SK-N-SH (cell line): ENCODE results near the gene RFXANK. TPM values are rescaled to one million over a fixed set of nuclear protein-coding genes. Genes with fewer than 3 reads are reported as not detected.

Source experiments
- CTCF ChIA-PET: fragments of 300-600, 350-600 bp; formaldehyde crosslinking; extraction: SDS; loops from one replicate; lab custom pipeline; 2021; lab: Yijun Ruan, JAX
- POLR2A ChIA-PET: fragments of 350-600 bp; sonication (Branson Sonifier 250); formaldehyde crosslinking; extraction: SDS; loops from one replicate; lab custom pipeline; 2020; ENCODE audit warnings: antibody characterized with exemption, inconsistent platforms; lab: Yijun Ruan, JAX
- DNase-seq: peaks from one replicate; pipeline ENCODE4 v3.0.0; 2012
- H2AFZ ChIP-seq: fragments of 200-600 bp; sonication (generic); 2 replicates; pipeline ENCODE4 v1.8.1; 2016; ENCODE audit warnings: antibody characterized with exemption, mild to moderate bottlenecking, low read depth
- H3F3A ChIP-seq: fragments of 200-600 bp; sonication (generic); replicated peaks from 2 replicates; pipeline ENCODE3; 2016; ENCODE audit warnings: antibody characterized with exemption, mild to moderate bottlenecking; ENCODE audit not compliant: insufficient read depth
- H3K27ac ChIP-seq, 2 experiments: fragments of 200-500 bp in 1 of 2; fragments of 200-600 bp in 1 of 2; sonication (Bioruptor generic) in 1 of 2; sonication (generic), shearing (Covaris generic) in 1 of 2; 2 replicates each; pipeline versions ENCODE4 v1.5.1 to v1.6.1; 2014 to 2016; ENCODE audit warnings: low read depth in 2 of 2, inconsistent platforms in 1 of 2, low read length in 1 of 2, mild to moderate bottlenecking in 1 of 2, mixed read lengths in 1 of 2
- H3K27me3 ChIP-seq: fragments of 200-600 bp; sonication (generic), shearing (Covaris generic); 2 replicates; pipeline ENCODE4 v1.6.1; 2016; ENCODE audit warnings: mixed run types; ENCODE audit not compliant: insufficient read depth
- H3K36me3 ChIP-seq, 2 experiments: fragments of 200-500 bp in 1 of 2; fragments of 200-600 bp in 1 of 2; sonication (Bioruptor generic) in 1 of 2; sonication (generic) in 1 of 2; replicated peaks in 1 of 2; 2 replicates each; pipeline versions ENCODE3 to v1.5.1; 2014 to 2016; ENCODE audit warnings: low read length in 1 of 2, mild to moderate bottlenecking in 1 of 2; ENCODE audit not compliant: insufficient read depth in 2 of 2, control insufficient read depth in 1 of 2
- H3K4me1 ChIP-seq, 2 experiments: fragments of 200-500 bp in 1 of 2; fragments of 200-600 bp in 1 of 2; sonication (Bioruptor generic) in 1 of 2; sonication (generic), shearing (Covaris generic) in 1 of 2; 2 replicates each; pipeline versions ENCODE4 v1.5.1 to v1.6.1; 2014 to 2016; ENCODE audit warnings: low read depth in 1 of 2, low read length in 1 of 2, mixed run types in 1 of 2; ENCODE audit not compliant: insufficient read depth in 2 of 2, control insufficient read depth in 1 of 2
- H3K4me2 ChIP-seq: fragments of 200-600 bp; sonication (generic), shearing (Covaris generic); 2 replicates; pipeline ENCODE4 v1.6.1; 2017; ENCODE audit warnings: mixed run types
- H3K4me3 ChIP-seq, 2 experiments: fragments of 200-500 bp in 1 of 2; fragments of 200-600 bp in 1 of 2; sonication (Bioruptor generic) in 1 of 2; sonication (generic), shearing (Covaris generic) in 1 of 2; 2 replicates each; pipeline versions ENCODE4 v1.5.1 to v1.8.1; 2014 to 2016; ENCODE audit warnings: low read depth in 2 of 2, inconsistent platforms in 1 of 2, low read length in 1 of 2, mild to moderate bottlenecking in 1 of 2, mixed read lengths in 1 of 2, moderate library complexity in 1 of 2
- H3K79me2 ChIP-seq: fragments of 200-600 bp; sonication (generic); 2 replicates; pipeline ENCODE4 v1.8.1; 2017; ENCODE audit warnings: mild to moderate bottlenecking; ENCODE audit not compliant: insufficient read depth
- H3K9ac ChIP-seq: fragments of 200-600 bp; sonication (generic); 2 replicates; pipeline ENCODE4 v1.6.1; 2017; ENCODE audit warnings: mixed run types
- H3K9me2 ChIP-seq: fragments of 200-600 bp; sonication (generic); 2 replicates; pipeline ENCODE4 v1.6.1; 2017; ENCODE audit warnings: mixed run types
- H3K9me3 ChIP-seq: fragments of 200-600 bp; sonication (generic); 2 replicates; pipeline ENCODE4 v1.6.1; 2017; ENCODE audit warnings: mixed run types, mild to moderate bottlenecking, moderate library complexity
- H4K20me1 ChIP-seq: fragments of 200-600 bp; sonication (generic); 2 replicates; pipeline ENCODE4 v1.6.1; 2017; ENCODE audit warnings: mild to moderate bottlenecking, mixed run types; ENCODE audit not compliant: insufficient read depth
- CHD2 ChIP-seq: fragments of 150-350 bp; IDR thresholded peaks from 2 replicates; pipeline ENCODE4 v1.6.1; 2018; ENCODE audit warnings: low read length; ENCODE audit not compliant: partially characterized antibody
- EP300 ChIP-seq, 2 experiments: IDR thresholded peaks; 2 replicates each; pipeline versions ENCODE4 v1.4.0 to v1.6.1; 2012; ENCODE audit warnings: borderline replicate concordance in 1 of 2, low read depth in 1 of 2, low read length in 1 of 2
- EZH2phosphoT487 ChIP-seq: fragments of 200-600 bp; sonication (generic); IDR thresholded peaks from 2 replicates; pipeline ENCODE4 v1.6.1; 2017; ENCODE audit warnings: low read depth, mixed run types, mild to moderate bottlenecking, antibody characterized with exemption, moderate library complexity, borderline replicate concordance
- JUND ChIP-seq: IDR thresholded peaks from 2 replicates; pipeline ENCODE4 v1.4.0; 2012
- MEF2A ChIP-seq: IDR thresholded peaks from 2 replicates; pipeline ENCODE4 v1.4.0; 2012; ENCODE audit warnings: low read depth, borderline replicate concordance
- PBX3 ChIP-seq: IDR thresholded peaks from 2 replicates; pipeline ENCODE4; 2012
- RFX5 ChIP-seq: IDR thresholded peaks from 2 replicates; pipeline ENCODE4 v1.6.1; 2012; ENCODE audit warnings: mild to moderate bottlenecking, improper control_type of control experiment, low read length
- SIN3A ChIP-seq: IDR thresholded peaks from 2 replicates; pipeline ENCODE4 v1.6.1; 2012; ENCODE audit warnings: low read depth, mild to moderate bottlenecking, low read length, moderate library complexity, borderline replicate concordance
- TCF12 ChIP-seq: IDR thresholded peaks from 2 replicates; pipeline ENCODE4 v1.4.0; 2012
- TEAD4 ChIP-seq: IDR thresholded peaks from 2 replicates; pipeline ENCODE4 v1.4.0; 2012; ENCODE audit warnings: mild to moderate bottlenecking, borderline replicate concordance; ENCODE audit not compliant: insufficient read depth
- YY1 ChIP-seq: IDR thresholded peaks from 2 replicates; pipeline ENCODE4 v1.4.0; 2012; ENCODE audit warnings: low read depth, mild to moderate bottlenecking
- ZBTB33 ChIP-seq: IDR thresholded peaks from 2 replicates; pipeline ENCODE4 v1.4.0; 2012; ENCODE audit warnings: low read depth, borderline replicate concordance
- WGBS: methylation state at CpG from one replicate; pipeline ENCODE4 v1.1.6; 2017; ENCODE audit warnings: low lambda C conversion rate; 5-methylcytosine and 5-hydroxymethylcytosine counted together
- polyA plus RNA-seq, 3 experiments: library from polyadenylated mRNA; depleted of rRNA; stranded (reverse); fragments of >200 nt; gene quantifications; 2 replicates each; pipeline ENCODE4 v1.2.3, GENCODE V29; 2012

RFXANK gene
- polyA plus RNA-seq, 1 of the 3 experiments (the other 2 are of a cell fraction), result 117 TPM

GRCh38 chr19:19232261-19232721 is 40.2 kb downstream of the RFXANK start:
- no peaks in the 10 kb centered on the region for H4K20me1 ChIP-seq
- WGBS, result 58% methylated on average over 5 of the region's 19 CpGs
- no peaks in the 10 kb centered on the region for H3K36me3 ChIP-seq
- CTCF ChIA-PET, result no interaction called here
- no peaks in the 10 kb centered on the region for H3F3A ChIP-seq
- H3K27ac ChIP-seq, result no peak overlapping the region
- no peaks in the 10 kb centered on the region for H3K79me2 ChIP-seq
- H3K9me3 ChIP-seq, result peaks cover 7% of the 10 kb centered on the region
- H3K4me2 ChIP-seq, result no peak overlapping the region
- no peaks in the 10 kb centered on the region for H3K9me2 ChIP-seq
- no peaks in the 10 kb centered on the region for H3K27me3 ChIP-seq
- TF ChIP-seq YY1, result no peak
- TF ChIP-seq EP300 (IDR thresholded peaks at IDR 0.05; ENCODE audit: borderline replicate concordance in 1 of 2, low read depth in 1 of 2, low read length in 1 of 2), result no peak
- TF ChIP-seq ZBTB33, result no peak
- POLR2A ChIA-PET, result no interaction called here
- H2AFZ ChIP-seq, result no peak overlapping the region
- H3K9ac ChIP-seq, result no peak overlapping the region
- no peaks in the 10 kb centered on the region for H3K4me1 ChIP-seq
- H3K4me3 ChIP-seq, result no peak overlapping the region
- no peak for DNase-seq

GRCh38 chr19:19234220-19234816 is 42.3 kb downstream of the RFXANK start:
- H3K4me3 ChIP-seq, result no peak overlapping the region
- H2AFZ ChIP-seq, result no peak overlapping the region
- no peaks in the 10 kb centered on the region for H3K79me2 ChIP-seq
- no peak overlapping the region for H3K9ac ChIP-seq
- H3K27me3 ChIP-seq, result no peaks in the 10 kb centered on the region
- H3K9me3 ChIP-seq, result peaks cover 7% of the 10 kb centered on the region
- no peaks in the 10 kb centered on the region for H3K9me2 ChIP-seq
- no peak overlapping the region for H3K27ac ChIP-seq
- H3K4me1 ChIP-seq, result no peaks in the 10 kb centered on the region
- ChIA-PET POLR2A (no interaction called here), CTCF (interaction anchor here (0.7 kb wide), 2 partner anchors 88 to 108 kb away, joined by 3 to 4 read pairs; no protein-coding TSS in a partner anchor)
- no peaks in the 10 kb centered on the region for H3F3A ChIP-seq
- TF ChIP-seq MEF2A (no peak), RFX5 (no peak), TEAD4 (no peak), SIN3A (no peak), YY1 (no peak), JUND (no peak), TCF12 (no peak)
- TF ChIP-seq, all 33 proteins: peak for 0
- H3K36me3 ChIP-seq, result no peaks in the 10 kb centered on the region
- H3K4me2 ChIP-seq, result no peak overlapping the region
- no peak for DNase-seq
- WGBS, result 48% methylated on average over 2 of the region's 2 CpGs
- no peaks in the 10 kb centered on the region for H4K20me1 ChIP-seq

- H3K9me3 ChIP-seq, result peaks cover 7% of the 10 kb centered on the region
- H2AFZ ChIP-seq, result no peak overlapping the region
- H3K79me2 ChIP-seq, result no peaks in the 10 kb centered on the region
- ChIA-PET CTCF (no interaction called here), POLR2A (no interaction called here)
- H3K36me3 ChIP-seq, result no peaks in the 10 kb centered on the region
- H3K4me2 ChIP-seq, result no peak overlapping the region
- H3K9me2 ChIP-seq, result no peaks in the 10 kb centered on the region
- no peaks in the 10 kb centered on the region for H3F3A ChIP-seq
- no peaks in the 10 kb centered on the region for H4K20me1 ChIP-seq
- no peaks in the 10 kb centered on the region for H3K27me3 ChIP-seq
- H3K27ac ChIP-seq, result no peak overlapping the region
- DNase-seq, result no peak
- TF ChIP-seq CHD2 (no peak), PBX3 (no peak), EZH2phosphoT487 (no peak)
- H3K9ac ChIP-seq, result no peak overlapping the region
- H3K4me3 ChIP-seq, result no peak overlapping the region
- H3K4me1 ChIP-seq, result no peaks in the 10 kb centered on the region
Measured at GRCh38 chr19:19236173-19236572, 44.1 kb downstream of the RFXANK start.
